VCaP (cell line): ENCODE results near the gene NAV2.

ENCODE experiments used
- H3K27ac ChIP-seq: fragments of 450-650 bp; 2 replicates; pipeline ENCODE4 v1.5.1; 2017
- TF ChIP-seq, protein P1 (sequence below): fragments of 450-650 bp; conservative IDR thresholded peaks from 2 replicates; pipeline ENCODE4 v1.5.1; 2017; ENCODE audit warnings: mild to moderate bottlenecking, moderate library complexity

The NAV2 gene

DNA sequence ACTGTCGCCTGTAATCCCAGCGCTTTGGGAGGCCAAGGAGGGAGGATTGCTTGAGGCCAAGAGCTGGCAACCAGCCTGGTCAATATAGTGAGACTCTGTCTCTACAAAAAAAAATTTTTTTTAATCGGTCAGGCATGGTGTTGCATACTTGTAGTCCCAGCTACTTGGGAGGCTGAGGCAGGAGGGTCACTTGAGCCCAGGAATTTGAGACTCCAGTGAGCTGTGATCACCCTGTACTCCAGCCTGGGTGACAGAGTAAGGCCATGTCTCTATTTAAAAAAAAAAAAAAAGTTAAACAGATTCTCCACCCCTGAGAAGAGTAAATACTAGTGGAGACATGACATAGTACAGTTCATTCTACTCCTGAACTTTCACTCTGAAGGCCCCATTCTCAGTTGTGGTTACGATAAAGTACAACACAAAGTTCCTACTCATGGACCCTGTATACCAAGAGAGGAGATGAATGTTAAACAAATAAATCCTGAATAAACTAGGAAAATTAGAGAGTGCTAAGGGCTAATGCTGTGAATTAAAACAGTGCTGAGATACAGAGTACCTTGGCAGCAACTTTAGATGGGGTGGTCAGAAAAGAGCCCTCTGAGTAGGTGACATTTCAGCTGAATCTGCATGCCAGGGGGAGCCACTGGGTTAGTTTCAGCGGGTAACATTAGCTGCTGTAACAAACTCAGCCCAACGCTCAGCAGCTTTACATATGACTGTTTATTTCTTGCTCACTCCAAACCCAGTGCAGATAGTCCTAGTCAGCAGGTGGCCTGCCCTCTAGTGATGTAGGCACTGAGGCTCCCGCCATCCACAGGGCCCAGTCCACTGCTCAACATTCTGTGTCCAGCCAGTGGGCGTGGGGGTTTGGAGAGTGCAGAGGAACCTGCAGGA, 372.5 kb downstream of the NAV2 start:
- H3K27ac ChIP-seq: no peak overlapping the region
- TF ChIP-seq, protein P1, sequence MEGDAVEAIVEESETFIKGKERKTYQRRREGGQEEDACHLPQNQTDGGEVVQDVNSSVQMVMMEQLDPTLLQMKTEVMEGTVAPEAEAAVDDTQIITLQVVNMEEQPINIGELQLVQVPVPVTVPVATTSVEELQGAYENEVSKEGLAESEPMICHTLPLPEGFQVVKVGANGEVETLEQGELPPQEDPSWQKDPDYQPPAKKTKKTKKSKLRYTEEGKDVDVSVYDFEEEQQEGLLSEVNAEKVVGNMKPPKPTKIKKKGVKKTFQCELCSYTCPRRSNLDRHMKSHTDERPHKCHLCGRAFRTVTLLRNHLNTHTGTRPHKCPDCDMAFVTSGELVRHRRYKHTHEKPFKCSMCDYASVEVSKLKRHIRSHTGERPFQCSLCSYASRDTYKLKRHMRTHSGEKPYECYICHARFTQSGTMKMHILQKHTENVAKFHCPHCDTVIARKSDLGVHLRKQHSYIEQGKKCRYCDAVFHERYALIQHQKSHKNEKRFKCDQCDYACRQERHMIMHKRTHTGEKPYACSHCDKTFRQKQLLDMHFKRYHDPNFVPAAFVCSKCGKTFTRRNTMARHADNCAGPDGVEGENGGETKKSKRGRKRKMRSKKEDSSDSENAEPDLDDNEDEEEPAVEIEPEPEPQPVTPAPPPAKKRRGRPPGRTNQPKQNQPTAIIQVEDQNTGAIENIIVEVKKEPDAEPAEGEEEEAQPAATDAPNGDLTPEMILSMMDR: no peak

DNA sequence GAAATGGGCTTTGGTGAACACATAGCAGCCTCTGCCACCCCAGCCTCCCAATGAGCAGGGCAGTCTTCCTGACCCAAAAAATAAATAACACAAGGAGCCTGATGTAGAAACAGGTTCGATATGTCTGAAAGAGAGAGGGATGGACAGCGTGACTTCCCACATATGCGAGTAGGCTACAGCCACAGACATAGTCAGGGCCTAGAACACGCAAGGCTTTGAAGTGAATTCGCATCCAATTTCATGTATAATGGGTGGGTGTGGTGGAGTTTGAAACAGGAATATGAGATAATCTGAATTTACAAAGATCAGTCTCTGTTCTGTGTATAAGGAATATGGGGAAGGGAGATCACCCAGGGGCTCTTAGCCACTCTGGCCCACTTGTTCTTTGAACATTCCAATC, 373.3 kb downstream of the NAV2 start:
- H3K27ac ChIP-seq: no peak overlapping the region
- TF ChIP-seq, protein P1: no peak

DNA sequence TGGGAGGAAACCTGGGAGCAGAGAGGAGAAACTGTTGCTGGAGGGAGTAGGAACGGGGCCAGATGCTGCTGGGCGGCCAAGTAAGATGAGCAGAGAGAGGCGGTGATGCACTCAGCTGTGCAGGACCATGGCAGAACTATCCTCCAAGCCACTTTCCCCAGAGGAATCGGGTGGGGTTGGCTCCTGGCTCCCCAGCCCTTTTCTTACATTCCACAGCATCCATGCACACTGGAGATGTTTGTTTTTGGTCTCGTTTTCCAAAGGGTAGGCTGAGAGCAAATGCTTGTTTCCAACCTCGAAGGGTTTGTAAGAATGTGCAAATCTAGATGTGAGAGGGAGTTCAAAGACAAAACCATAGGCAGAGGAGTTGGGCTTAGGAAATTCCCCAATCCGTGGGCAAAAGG, 374.5 kb downstream of the NAV2 start:
- no peak overlapping the region for H3K27ac ChIP-seq
- TF ChIP-seq, protein P1: no peak

DNA sequence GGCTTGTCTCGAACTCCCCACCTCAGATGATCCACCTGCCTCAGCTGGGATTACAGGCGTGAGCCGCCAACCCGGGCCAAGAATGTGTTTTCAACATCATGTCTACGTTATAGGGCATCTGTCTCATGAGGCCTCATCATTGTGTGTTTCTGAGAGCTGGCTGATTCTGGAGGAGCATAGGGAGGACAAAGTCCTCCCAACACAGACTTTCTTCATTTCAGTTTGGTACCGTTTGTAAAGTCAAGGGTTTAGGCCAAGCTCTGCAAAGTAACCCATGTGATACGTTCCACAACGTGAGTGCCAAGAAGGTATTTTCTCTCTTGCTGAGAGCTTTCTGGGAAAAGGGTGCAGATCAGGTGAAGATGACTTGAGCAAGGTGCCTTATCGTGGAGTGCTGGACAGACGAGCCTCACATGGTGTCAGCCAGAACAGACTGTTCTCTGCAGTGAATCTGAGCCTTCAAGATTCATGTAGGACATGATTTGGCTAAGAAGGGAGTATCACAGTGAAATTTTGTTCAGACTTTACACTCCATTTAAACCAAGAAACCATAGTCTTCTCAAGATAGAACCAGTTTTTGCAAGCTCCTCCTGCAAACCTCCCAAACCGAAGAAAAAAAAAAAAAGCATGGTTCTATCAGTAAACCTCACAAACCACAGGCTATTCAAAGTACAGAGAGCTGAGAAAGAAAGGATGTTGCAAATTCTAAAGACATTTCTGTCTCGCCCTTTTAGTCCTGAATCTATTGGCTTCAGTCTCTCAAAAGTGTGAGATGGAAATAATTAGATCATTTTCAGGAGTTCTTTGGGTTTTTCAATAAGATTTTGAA, 376.0 kb downstream of the NAV2 start:
- TF ChIP-seq, protein P1: no peak
- no peak overlapping the region for H3K27ac ChIP-seq

DNA sequence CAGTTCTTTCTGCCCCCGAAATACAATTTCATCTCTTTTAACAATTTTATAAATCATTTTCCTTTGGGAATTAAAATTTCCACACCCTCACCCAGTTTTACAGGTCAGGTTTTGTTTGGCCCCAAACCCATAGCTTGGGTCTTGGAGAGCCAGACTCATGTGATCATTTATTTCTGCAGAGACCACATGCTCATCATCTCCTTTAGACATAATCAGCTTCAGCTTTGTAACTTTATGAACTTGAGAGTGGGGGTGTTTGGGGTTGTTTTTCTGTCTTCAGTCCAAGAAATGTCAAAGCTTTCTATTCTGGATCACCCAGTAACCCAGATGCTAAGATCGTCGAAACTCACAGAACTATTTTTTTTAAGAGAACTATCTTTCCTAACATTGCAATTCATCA, 376.7 kb downstream of the NAV2 start:
- TF ChIP-seq, protein P1: no peak
- H3K27ac ChIP-seq: no peak overlapping the region

DNA sequence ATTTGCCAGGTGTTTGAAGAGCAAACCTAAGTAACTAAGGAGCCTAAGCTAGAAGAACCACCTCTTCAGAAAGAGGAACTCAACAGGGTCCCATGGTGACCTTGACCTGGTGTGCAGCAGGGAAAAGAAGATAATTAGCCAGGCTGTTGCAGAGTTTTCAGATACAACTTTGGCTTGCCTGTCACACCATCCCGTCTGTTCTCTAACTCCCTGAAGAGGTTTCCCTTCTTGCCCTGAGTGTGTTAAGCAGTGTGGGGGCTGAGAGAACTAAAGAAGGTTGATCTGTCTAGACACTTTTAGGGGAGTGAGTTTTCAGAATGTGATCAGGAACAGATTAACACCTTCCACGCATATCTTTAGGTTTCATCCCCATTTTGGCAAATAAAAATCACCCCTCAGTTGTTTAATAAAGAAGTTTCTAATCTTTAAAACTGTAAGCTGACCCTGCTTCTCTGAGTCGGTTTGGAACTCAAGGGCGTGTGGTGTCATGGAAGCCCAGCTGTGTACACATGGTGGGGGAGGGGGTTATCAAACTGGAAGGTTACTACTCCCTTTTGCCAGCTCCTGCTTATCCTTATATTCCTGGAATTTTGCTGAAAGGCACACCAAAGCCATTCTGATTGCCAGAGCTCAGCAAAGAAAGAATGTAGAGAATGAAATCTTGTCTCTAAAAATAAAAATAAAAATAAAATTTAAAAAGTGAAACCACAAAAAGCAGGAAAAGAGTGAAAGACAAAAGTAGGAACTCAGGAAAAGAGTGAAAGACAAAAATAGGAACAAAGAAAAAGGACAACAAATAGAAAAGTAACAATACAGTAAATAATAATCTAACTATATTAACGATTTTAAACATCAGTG, 377.4 kb downstream of the NAV2 start:
- TF ChIP-seq, protein P1: no peak
- H3K27ac ChIP-seq: no peak overlapping the region
